Measurements from ENCODE around the gene PARD3.

- TF ChIP-seq CTCF (IDR thresholded peaks at IDR 0.05): no peak
- TF ChIP-seq POLR2A (IDR thresholded peaks at IDR 0.05): no peak
These were observed 75.2 kb downstream of the PARD3 start for GRCh38 chr10:34739915-34740314.
